NCI-H446 treated with DMSO at 0.1 percent for 48 hours (cell line): Measurements from ENCODE around the gene TATDN2.

Experiments used
- DNase-seq: peaks from one replicate; lab custom pipeline; 2025; lab: John Stamatoyannopoulos, UW

Gene TATDN2

DNA sequence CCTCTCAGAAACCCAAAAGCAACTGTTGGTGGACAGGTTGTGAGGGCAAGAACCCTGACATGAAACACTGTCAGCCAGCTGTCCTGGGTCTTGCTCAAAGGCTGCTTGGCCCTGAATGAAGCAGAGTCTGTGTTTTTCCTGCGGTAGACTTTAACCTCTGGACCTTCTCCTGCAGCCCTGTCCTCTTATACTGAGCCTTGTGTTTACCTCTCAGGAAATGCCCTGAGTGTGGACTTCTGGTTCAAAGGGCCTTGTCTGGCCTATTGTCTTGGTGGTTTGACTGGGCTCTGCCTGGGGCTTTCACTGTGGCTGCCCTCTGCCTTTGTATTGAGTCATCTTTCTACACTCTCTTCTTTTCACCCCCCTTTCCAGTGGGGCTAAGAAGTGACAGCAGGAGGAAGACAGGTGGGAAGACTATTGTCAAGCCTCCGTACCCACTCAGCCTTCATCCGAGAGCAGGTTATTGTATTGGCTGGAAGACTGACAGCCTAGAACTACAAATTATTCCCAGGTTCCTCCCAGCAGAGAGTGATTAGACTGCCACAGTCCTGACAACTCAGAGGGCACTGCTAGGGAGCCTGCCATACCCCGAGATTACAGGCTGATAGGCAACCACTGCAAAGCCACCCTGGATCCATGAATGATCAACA lies 69.2 kb downstream of the TATDN2 start:
- DNase-seq = no peak

GRCh38 chr3:10317961-10318350 lies 69.7 kb downstream of the TATDN2 start:
- no peak for DNase-seq

GRCh38 chr3:10319251-10319650 lies 71.0 kb downstream of the TATDN2 start:
- DNase-seq = no peak

DNA sequence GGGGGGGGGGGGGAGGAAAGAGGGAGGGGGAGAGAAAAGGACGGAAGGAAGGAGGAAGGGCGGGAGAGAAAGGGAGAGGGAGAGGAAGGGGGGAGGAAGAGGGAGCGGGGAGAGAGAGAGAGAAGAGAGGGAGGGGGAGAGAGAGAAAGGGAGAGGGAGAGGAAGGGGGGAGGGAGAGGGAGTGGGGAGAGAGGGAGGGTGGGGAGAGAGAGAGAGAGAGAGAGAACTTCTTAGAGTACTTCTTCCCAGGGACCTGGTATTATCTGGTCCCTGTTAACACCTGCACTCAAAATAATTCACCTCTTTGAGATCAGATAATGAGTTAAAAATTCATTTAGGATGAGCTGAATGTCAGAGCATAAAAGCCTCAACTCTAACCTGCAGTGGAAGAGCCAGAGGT lies 71.5 kb downstream of the TATDN2 start:
- DNase-seq = no peak

DNA sequence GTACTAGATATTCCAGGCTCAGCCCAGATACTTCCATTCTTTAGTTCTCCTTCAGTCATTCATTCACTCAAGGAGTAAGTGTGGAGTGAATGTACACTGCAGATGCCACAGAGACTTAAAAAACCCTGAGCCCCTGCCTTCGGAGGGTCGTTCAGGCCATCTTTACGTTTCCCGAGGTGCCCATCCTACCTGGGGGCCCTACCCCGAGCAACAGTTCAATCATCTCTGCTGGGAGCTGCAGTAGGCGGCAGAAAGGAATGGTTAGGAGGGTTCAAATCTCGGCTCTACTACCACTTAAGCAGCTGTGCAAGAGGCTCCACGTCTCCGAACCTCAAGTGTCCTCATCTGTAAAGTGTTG lies 72.0 kb downstream of the TATDN2 start:
- no peak for DNase-seq

GRCh38 chr3:10321630-10322351 lies 73.5 kb downstream of the TATDN2 start:
- no peak for DNase-seq

- no peak for DNase-seq
Observed at GRCh38 chr3:10322352-10322710, 74.1 kb downstream of the TATDN2 start.

DNA sequence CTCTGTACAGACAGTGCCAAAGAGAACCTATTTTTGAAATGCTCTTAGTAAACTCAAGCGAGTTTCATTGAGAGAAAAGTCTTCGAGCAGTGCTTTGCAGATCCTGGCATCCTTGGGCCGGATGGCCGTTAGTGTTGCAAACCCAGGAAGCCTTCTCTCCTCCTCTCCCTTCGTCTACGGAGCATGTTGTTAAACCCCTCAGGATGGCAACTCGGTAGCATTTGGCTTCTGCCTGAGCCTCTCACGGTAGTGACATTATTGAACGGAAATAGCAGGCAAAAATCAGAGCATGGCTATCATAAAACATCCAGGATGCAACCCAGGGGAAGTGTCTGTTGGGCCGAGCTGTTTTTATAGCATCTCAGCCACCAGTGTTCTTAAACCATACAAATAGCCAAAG lies 79.3 kb downstream of the TATDN2 start:
- DNase-seq = no peak

DNA sequence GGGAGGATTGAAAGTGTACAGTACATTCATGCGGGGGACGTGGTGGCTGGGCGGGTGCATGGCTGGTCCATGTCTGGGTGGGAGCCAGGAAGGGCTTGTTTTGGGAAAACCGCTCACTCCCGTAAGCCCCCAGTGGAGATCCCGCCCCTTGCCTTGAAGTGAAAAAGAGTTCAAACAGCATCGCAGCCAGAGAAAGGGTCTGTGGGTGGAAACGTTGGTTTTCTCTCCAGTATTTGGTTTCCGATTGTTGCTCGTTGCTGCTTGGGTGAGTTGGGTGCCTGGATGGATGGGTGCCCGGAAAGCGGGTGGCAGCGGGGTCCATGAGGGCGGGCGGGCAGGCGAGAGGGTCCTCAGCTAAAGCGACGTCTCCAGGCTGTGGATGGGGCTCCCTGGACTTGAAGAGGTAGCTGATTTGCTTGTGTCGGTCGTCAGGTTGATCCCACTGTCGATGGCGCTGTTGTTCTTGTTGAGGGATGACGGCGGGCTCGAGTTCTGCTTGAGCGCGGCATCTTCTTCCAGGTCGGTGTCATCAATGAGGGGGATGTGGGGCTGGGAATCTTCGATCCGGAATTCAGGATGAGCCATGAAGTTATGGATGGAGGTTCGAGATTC lies 80.3 kb downstream of the TATDN2 start:
- no peak for DNase-seq

DNA sequence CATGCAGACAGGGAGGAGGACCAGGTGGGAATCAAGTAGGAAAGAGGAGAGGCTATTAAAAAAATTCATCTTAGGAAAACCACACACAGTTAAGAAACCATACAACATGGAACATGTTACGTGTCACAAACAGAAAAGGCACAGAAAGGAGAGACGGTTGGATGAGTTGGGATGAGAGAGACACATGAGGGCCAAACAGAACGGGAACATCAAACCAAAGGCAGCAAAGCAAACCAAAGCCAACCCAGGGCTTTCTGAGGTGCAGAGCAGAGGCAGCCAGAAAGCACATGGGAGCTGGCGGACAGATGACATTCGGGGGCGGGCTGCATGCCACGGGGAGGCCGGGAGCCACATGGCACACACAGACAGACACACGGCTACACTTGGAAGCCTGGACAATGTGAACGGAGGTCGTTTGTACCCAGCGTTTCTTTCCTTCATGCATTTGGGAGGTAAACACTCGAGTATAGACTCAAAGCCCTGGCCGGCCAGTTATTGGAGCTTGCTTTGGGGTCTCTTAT lies 81.3 kb downstream of the TATDN2 start:
- no peak for DNase-seq

DNA sequence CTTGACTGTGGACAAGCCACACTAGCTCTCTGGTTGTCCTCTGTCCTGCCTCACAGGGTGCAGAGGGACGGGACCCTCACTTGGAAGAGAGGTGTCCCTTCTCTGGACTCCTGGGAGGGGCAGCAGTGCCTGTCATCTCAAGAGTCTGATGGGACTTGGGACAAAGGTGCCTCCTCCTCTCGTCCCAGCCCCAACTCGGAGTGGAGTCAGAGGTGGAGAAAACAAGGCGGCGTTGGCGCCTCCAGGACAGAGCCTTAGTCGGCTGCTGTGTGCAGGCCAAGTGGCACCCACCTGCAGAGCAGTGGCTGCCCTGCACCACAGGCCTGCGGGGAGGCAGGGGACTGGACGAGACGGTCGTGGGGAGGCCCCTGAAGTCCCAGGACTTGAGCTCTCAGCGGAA lies 82.1 kb downstream of the TATDN2 start:
- DNase-seq = no peak
